Stimulated activated CD4-positive, alpha-beta T cell treated with anti-CD3 and anti-CD28 coated beads, TNF-alpha, amount 100 ng/mL, for 24 hours (primary cell): ENCODE measurements around the gene CTAG1B.
"Not testable (repeated sequence)": the region's sequence is repeated elsewhere in the genome, so short reads cannot be mapped to it uniquely, and the experiment has no call there.

Source experiments
- DNase-seq, 3 experiments: peaks; one replicate each; pipeline ENCODE4 v3.0.0-alpha.2; 2020; ENCODE audit warnings: low read depth in 3 of 3

CTAG1B gene

GRCh38 chrX:154619182-154619581 is at the start of gene CTAG1B:
TSS of gene CTAG1B (minus strand) at chrX:154619282. CDS start at chrX:154619218, 64 bp downstream.
- not testable (repeated sequence) for DNase-seq

- no peak for DNase-seq
Observed at GRCh38 chrX:154661899-154662298, 42.8 kb upstream of the CTAG1B start.

GRCh38 chrX:154661170-154661569 is 42.1 kb upstream of the CTAG1B start:
- DNase-seq = no peak

- no peak for DNase-seq
Observed at GRCh38 chrX:154660541-154660940, 41.5 kb upstream of the CTAG1B start.

- no peak for DNase-seq
Observed at GRCh38 chrX:154658957-154659356, 39.9 kb upstream of the CTAG1B start.

GRCh38 chrX:154658187-154658586 is 39.1 kb upstream of the CTAG1B start:
- no peak for DNase-seq

GRCh38 chrX:154657226-154657805 is 38.2 kb upstream of the CTAG1B start:
- DNase-seq = no peak

- DNase-seq = no peak
Observed at GRCh38 chrX:154655786-154656185, 36.7 kb upstream of the CTAG1B start.

GRCh38 chrX:154655346-154655745 is 36.3 kb upstream of the CTAG1B start:
- DNase-seq = no peak

- DNase-seq = no peak
Observed at GRCh38 chrX:154654925-154655324, 35.8 kb upstream of the CTAG1B start.

GRCh38 chrX:154654372-154654771 is 35.3 kb upstream of the CTAG1B start:
- no peak for DNase-seq

- DNase-seq = not testable (repeated sequence)
Observed at GRCh38 chrX:154653413-154653812, 34.3 kb upstream of the CTAG1B start, which contains the start of gene CTAG2. TSS of gene CTAG2 (minus strand) at chrX:154653579. CDS start at chrX:154653515, 64 bp downstream.

- no peak for DNase-seq
Observed at GRCh38 chrX:154653048-154653401, 33.9 kb upstream of the CTAG1B start.

- no peak for DNase-seq
Observed at GRCh38 chrX:154652311-154653047, 33.4 kb upstream of the CTAG1B start.

GRCh38 chrX:154650221-154650510 is 31.1 kb upstream of the CTAG1B start:
- no peak for DNase-seq

- no peak for DNase-seq
Observed at GRCh38 chrX:154649503-154650220, 30.6 kb upstream of the CTAG1B start.

GRCh38 chrX:154648931-154649330 is 29.8 kb upstream of the CTAG1B start:
- DNase-seq = no peak

GRCh38 chrX:154645745-154646378 is 26.8 kb upstream of the CTAG1B start:
- not testable (repeated sequence) for DNase-seq

GRCh38 chrX:154643708-154644107 is 24.6 kb upstream of the CTAG1B start:
- not testable (repeated sequence) for DNase-seq

- DNase-seq = not testable (repeated sequence)
Observed at GRCh38 chrX:154641740-154642139, 22.7 kb upstream of the CTAG1B start.

GRCh38 chrX:154633661-154634060 is 14.6 kb upstream of the CTAG1B start:
- not testable (repeated sequence) for DNase-seq

- not testable (repeated sequence) for DNase-seq
Observed at GRCh38 chrX:154630949-154631348, 11.9 kb upstream of the CTAG1B start.
